ENCODE measurements around the gene ALB. TPM values are rescaled to one million over a fixed set of nuclear protein-coding genes. Genes with fewer than 3 reads are reported as not detected.

ALB gene
- total RNA-seq, 2 experiments from 2014 or later: not detected

DNA sequence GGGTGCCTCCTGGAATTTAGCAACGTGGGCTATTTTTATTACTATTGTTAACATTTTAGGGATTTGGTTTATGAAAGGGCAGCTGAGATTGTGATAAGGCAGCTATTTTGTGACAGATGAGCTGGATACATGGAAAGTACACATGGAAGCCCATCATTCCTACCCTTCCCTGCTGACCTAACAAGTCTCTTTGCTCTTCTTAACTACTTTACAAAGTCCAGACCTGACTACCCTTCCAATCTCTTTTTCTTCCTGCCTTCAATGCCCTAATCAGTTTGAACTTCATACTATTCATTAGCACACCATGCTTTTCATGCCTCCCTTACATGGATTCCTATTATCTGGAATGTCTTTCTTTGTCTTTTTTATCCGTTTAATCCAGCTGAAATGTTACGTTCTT, 22.6 kb downstream of the ALB start:
- Mint-ChIP-seq H3K27ac (no peak overlapping the region), H3K4me1 (no peaks in the 10 kb centered on the region), H3K36me3 (ENCODE audit: low read depth) (no peaks in the 10 kb centered on the region), H3K27me3 (peaks cover 4% of the 10 kb centered on the region), H3K9me3 (no peaks in the 10 kb centered on the region), H3K4me3 (no peak overlapping the region)
- DNase-seq: no peak
- ChIA-PET POLR2A (no interaction called here), CTCF (no interaction called here)

DNA sequence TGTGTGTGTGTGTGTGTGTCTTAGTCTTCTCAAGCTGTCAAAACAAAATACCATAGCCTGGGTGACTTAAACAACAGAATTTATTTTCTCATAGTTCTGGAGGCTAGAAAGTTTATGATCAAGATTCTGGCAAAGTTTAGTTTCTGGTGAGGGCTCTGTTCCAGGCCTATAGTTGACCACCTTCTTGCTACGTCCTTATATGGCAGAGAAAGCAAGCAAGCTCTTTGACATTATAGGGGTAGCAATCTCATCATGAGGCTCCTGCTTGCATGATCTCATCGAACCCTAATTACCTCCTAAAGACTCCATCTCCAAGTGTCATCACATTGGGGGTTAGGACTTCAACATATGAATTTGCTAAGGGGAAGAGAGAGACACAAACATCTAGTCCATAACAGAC, 25.0 kb downstream of the ALB start:
- Mint-ChIP-seq H3K27me3 (peaks cover 2% of the 10 kb centered on the region), H3K4me3 (no peak overlapping the region), H3K36me3 (ENCODE audit: low read depth) (no peaks in the 10 kb centered on the region), H3K27ac (no peak overlapping the region), H3K9me3 (no peaks in the 10 kb centered on the region), H3K4me1 (no peaks in the 10 kb centered on the region)
- ChIA-PET POLR2A (no interaction called here), CTCF (no interaction called here)
- DNase-seq: no peak

- Mint-ChIP-seq H3K4me3 (no peak overlapping the region), H3K27me3 (peaks cover 2% of the 10 kb centered on the region), H3K4me1 (no peaks in the 10 kb centered on the region), H3K9me3 (no peaks in the 10 kb centered on the region), H3K27ac (no peak overlapping the region), H3K36me3 (ENCODE audit: low read depth) (no peaks in the 10 kb centered on the region)
- ChIA-PET CTCF (no interaction called here), POLR2A (no interaction called here)
- no peak for DNase-seq
Measured at GRCh38 chr4:73429826-73430587, 25.9 kb downstream of the ALB start.

DNA sequence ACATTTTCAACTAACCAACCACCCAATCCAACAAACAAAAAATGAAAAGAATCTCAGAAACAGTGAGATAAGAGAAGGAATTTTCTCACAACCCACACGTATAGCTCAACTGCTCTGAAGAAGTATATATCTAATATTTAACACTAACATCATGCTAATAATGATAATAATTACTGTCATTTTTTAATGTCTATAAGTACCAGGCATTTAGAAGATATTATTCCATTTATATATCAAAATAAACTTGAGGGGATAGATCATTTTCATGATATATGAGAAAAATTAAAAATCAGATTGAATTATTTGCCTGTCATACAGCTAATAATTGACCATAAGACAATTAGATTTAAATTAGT, 27.7 kb downstream of the ALB start:
- ChIA-PET POLR2A (no interaction called here), CTCF (no interaction called here)
- no peak overlapping the region for H3K4me3 Mint-ChIP-seq
- no peak for DNase-seq
- H3K27me3 Mint-ChIP-seq: peaks cover 2% of the 10 kb centered on the region
- H3K27ac Mint-ChIP-seq: no peak overlapping the region
- H3K4me1 Mint-ChIP-seq: no peaks in the 10 kb centered on the region
- H3K36me3 Mint-ChIP-seq (ENCODE audit: low read depth): no peaks in the 10 kb centered on the region
- H3K9me3 Mint-ChIP-seq: no peaks in the 10 kb centered on the region

GRCh38 chr4:73432169-73433000, 28.3 kb downstream of the ALB start:
- Mint-ChIP-seq H3K36me3 (ENCODE audit: low read depth) (no peaks in the 10 kb centered on the region), H3K9me3 (no peaks in the 10 kb centered on the region), H3K4me1 (no peaks in the 10 kb centered on the region), H3K27me3 (peaks cover 6% of the 10 kb centered on the region), H3K27ac (no peak overlapping the region), H3K4me3 (no peak overlapping the region)
- no peak for DNase-seq
- POLR2A ChIA-PET: no interaction called here
- CTCF ChIA-PET: interaction anchor here (1.4 kb wide), 1 partner anchor 158 kb away, joined by 3 read pairs; no protein-coding TSS in a partner anchor

GRCh38 chr4:73433140-73433539, 29.1 kb downstream of the ALB start:
- Mint-ChIP-seq H3K4me1 (no peaks in the 10 kb centered on the region), H3K36me3 (ENCODE audit: low read depth) (no peaks in the 10 kb centered on the region), H3K9me3 (no peaks in the 10 kb centered on the region), H3K27me3 (peaks cover 9% of the 10 kb centered on the region), H3K27ac (no peak overlapping the region), H3K4me3 (no peak overlapping the region)
- CTCF ChIA-PET: interaction anchor here (1.4 kb wide), 1 partner anchor 159 kb away, joined by 3 read pairs; no protein-coding TSS in a partner anchor
- DNase-seq: no peak
- POLR2A ChIA-PET: no interaction called here

DNA sequence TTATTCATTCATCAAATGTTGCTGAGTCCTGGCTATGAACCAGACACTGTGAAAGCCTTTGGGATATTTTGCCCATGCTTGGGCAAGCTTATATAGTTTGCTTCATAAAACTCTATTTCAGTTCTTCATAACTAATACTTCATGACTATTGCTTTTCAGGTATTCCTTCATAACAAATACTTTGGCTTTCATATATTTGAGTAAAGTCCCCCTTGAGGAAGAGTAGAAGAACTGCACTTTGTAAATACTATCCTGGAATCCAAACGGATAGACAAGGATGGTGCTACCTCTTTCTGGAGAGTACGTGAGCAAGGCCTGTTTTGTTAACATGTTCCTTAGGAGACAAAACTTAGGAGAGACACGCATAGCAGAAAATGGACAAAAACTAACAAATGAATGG, 30.2 kb downstream of the ALB start:
- H3K9me3 Mint-ChIP-seq: no peaks in the 10 kb centered on the region
- CTCF ChIA-PET: no interaction called here

GRCh38 chr4:73435984-73436383, 31.9 kb downstream of the ALB start, which contains the start of gene AFP:
Gene AFP (plus strand): TSS chr4:73436221. CDS start chr4:73436263, 42 bp downstream.
- H3K4me1 Mint-ChIP-seq: no peaks in the 10 kb centered on the region
- peaks cover 8% of the 10 kb centered on the region for H3K27me3 Mint-ChIP-seq
- H3K9me3 Mint-ChIP-seq: no peaks in the 10 kb centered on the region
- H3K27ac Mint-ChIP-seq: no peak within 1 kb of the TSS
- no peak within 1 kb of the TSS for H3K4me3 Mint-ChIP-seq
- DNase-seq: no peak
- CTCF ChIA-PET: no interaction called here
- no peaks in the 10 kb centered on the region for H3K36me3 Mint-ChIP-seq (ENCODE audit: low read depth)
- POLR2A ChIA-PET: no interaction called here

More for the DNA sequence above, 30.2 kb downstream of the ALB start:
- POLR2A ChIA-PET: no interaction called here
- no peak overlapping the region for H3K4me3 Mint-ChIP-seq
- H3K36me3 Mint-ChIP-seq (ENCODE audit: low read depth): no peaks in the 10 kb centered on the region
- H3K4me1 Mint-ChIP-seq: no peaks in the 10 kb centered on the region
- DNase-seq: no peak
- no peak overlapping the region for H3K27ac Mint-ChIP-seq
- peaks cover 8% of the 10 kb centered on the region for H3K27me3 Mint-ChIP-seq

DNA sequence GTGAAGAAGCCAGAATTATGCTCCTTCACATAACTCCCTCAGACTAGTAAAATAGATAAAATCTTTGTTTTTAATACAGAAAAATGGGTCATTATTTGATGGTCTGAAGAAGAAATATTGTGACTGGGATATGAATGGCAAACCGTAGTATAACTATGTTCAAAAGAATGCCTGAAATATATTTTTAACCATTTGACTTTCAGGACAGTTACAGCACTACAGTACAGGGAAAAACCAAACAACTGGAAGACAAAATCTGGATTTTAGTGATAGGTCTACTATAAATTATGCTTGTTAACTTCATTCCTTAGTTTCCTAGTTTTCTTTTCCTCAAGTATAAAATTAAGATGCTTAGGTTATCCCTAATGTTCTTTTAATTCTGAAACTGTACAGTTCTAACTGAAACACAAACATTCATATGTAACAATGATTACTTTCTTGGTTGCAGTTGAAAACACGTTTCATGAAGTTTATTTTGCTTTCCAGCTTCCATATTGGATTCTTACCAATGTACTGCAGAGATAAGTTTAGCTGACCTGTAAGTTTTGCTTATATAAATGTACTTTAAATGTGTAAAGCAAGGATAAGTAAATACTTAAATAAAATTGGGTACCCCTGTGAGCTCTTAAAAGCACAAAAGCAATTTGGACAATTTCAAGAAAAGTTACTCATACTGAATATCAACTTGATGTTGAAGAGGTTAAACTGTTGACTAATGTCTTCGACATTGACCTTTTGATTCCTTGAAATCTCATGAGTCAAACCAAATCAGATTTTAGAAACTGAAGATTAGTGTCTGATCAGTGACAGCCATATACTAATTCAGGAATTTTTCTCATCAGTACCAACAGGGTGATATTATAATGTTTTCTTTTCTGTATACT, 32.8 kb downstream of the ALB start:
- Mint-ChIP-seq H3K9me3 (no peaks in the 10 kb centered on the region), H3K36me3 (ENCODE audit: low read depth) (no peaks in the 10 kb centered on the region), H3K4me3 (no peak overlapping the region), H3K4me1 (no peaks in the 10 kb centered on the region), H3K27me3 (peaks cover 8% of the 10 kb centered on the region), H3K27ac (no peak overlapping the region)
- ChIA-PET POLR2A (no interaction called here), CTCF (no interaction called here)
- no peak for DNase-seq

- no peak for DNase-seq
- CTCF ChIA-PET: no interaction called here
- H3K9me3 Mint-ChIP-seq: no peaks in the 10 kb centered on the region
- H3K4me1 Mint-ChIP-seq: no peaks in the 10 kb centered on the region
- no peaks in the 10 kb centered on the region for H3K36me3 Mint-ChIP-seq (ENCODE audit: low read depth)
- H3K27me3 Mint-ChIP-seq: peaks cover 10% of the 10 kb centered on the region
- no peak overlapping the region for H3K4me3 Mint-ChIP-seq
- POLR2A ChIA-PET: no interaction called here
- no peak overlapping the region for H3K27ac Mint-ChIP-seq
Measured at GRCh38 chr4:73437558-73437956, 33.5 kb downstream of the ALB start.

- no peak for DNase-seq
- CTCF ChIA-PET: no interaction called here
Measured at GRCh38 chr4:73438048-73438447, 34.0 kb downstream of the ALB start.

GRCh38 chr4:73438582-73439215, 34.6 kb downstream of the ALB start:
- H3K27me3 Mint-ChIP-seq: peaks cover 11% of the 10 kb centered on the region
- POLR2A ChIA-PET: no interaction called here
- no peaks in the 10 kb centered on the region for H3K36me3 Mint-ChIP-seq (ENCODE audit: low read depth)
- no peaks in the 10 kb centered on the region for H3K9me3 Mint-ChIP-seq
- no peak overlapping the region for H3K4me3 Mint-ChIP-seq
- DNase-seq: no peak
- no peak overlapping the region for H3K27ac Mint-ChIP-seq
- H3K4me1 Mint-ChIP-seq: no peaks in the 10 kb centered on the region
- CTCF ChIA-PET: no interaction called here

More at GRCh38 chr4:73438048-73438447, 34.0 kb downstream of the ALB start:
- Mint-ChIP-seq H3K9me3 (no peaks in the 10 kb centered on the region), H3K4me1 (no peaks in the 10 kb centered on the region), H3K27me3 (peaks cover 11% of the 10 kb centered on the region), H3K4me3 (no peak overlapping the region), H3K36me3 (ENCODE audit: low read depth) (no peaks in the 10 kb centered on the region), H3K27ac (no peak overlapping the region)
- POLR2A ChIA-PET: no interaction called here

DNA sequence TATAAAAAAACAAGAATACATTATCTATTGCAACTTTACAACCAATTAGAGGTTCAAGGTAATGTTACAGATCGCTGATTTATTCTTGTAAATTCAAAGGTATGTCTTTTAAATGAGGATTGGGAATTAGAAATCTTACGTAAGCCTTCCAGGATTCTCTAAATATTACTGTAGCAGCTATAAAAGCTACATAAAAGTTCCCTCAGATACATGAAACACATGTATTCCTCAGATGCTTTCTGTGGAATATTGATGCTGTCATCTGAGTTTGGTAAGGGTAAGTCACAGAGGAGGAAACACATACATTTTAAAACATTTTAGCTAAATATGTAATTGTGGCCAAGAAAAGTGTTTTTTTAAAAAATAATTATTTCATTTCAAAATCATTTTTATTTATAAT, 35.4 kb downstream of the ALB start:
- DNase-seq: no peak
- no peak overlapping the region for H3K27ac Mint-ChIP-seq
- H3K9me3 Mint-ChIP-seq: no peaks in the 10 kb centered on the region
- peaks cover 11% of the 10 kb centered on the region for H3K27me3 Mint-ChIP-seq
- ChIA-PET CTCF (no interaction called here), POLR2A (no interaction called here)
- H3K4me3 Mint-ChIP-seq: no peak overlapping the region
- H3K36me3 Mint-ChIP-seq (ENCODE audit: low read depth): no peaks in the 10 kb centered on the region
- H3K4me1 Mint-ChIP-seq: no peaks in the 10 kb centered on the region

All from activated CD4-positive, alpha-beta T cell treated with anti-CD3 and anti-CD28 coated beads, Interleukin-2, amount 10 ng/mL, durations not matched to agents 7 days and 5 days (primary cell).